GM23338 (cell line): ENCODE measurements around the gene MORN2. TPM values are rescaled to one million over a fixed set of nuclear protein-coding genes. Genes with fewer than 3 reads are reported as not detected.

Experiments used
- ATAC-seq: fragments of 200-7000 bp; cut with Tn5 transposase; 3 replicates; pipeline ENCODE4 v1.9.1; 2020
- DNase-seq: peaks from one replicate; pipeline ENCODE4 v3.0.0-alpha.2; 2015; ENCODE audit warnings: low spot score
- H2AFZ ChIP-seq: fragments of 200-600 bp; sonication (generic); 2 replicates; pipeline ENCODE4 v1.8.0; 2016; ENCODE audit warnings: antibody characterized with exemption, mild to moderate bottlenecking, moderate library complexity
- H3F3A ChIP-seq: fragments of 200-600 bp; sonication (generic); replicated peaks from 2 replicates; pipeline ENCODE4 v1.8.0; 2017; ENCODE audit warnings: antibody characterized with exemption, mixed run types, low read depth
- H3K27ac ChIP-seq: fragments of 200-600 bp; sonication (generic); 2 replicates; pipeline ENCODE4 v1.6.1; 2016; ENCODE audit warnings: low read depth
- H3K27me3 ChIP-seq: fragments of 200-600 bp; sonication (generic); 2 replicates; pipeline ENCODE4 v1.8.0; 2016; ENCODE audit warnings: mild to moderate bottlenecking, mixed run types, moderate library complexity; ENCODE audit not compliant: insufficient read depth
- H3K36me3 ChIP-seq: fragments of 200-600 bp; sonication (generic); 2 replicates; pipeline ENCODE4 v1.8.0; 2016; ENCODE audit warnings: mild to moderate bottlenecking; ENCODE audit not compliant: insufficient read depth
- H3K4me1 ChIP-seq: fragments of 200-600 bp; sonication (generic); 2 replicates; pipeline ENCODE4 v1.8.0; 2016; ENCODE audit warnings: mild to moderate bottlenecking, moderate library complexity; ENCODE audit not compliant: insufficient read depth
- H3K4me2 ChIP-seq: fragments of 200-600 bp; sonication (generic); 2 replicates; pipeline ENCODE4 v1.7.1; 2017; ENCODE audit warnings: mixed run types
- H3K4me3 ChIP-seq: fragments of 200-600 bp; sonication (generic); 2 replicates; pipeline ENCODE4 v1.6.1; 2016; ENCODE audit warnings: mixed run types
- H3K79me2 ChIP-seq: fragments of 200-600 bp; sonication (generic); replicated peaks from 2 replicates; pipeline ENCODE4 v1.8.0; 2017; ENCODE audit warnings: mild to moderate bottlenecking; ENCODE audit not compliant: insufficient read depth
- H3K9me2 ChIP-seq: fragments of 200-600 bp; sonication (generic); 2 replicates; pipeline ENCODE4 v1.8.0; 2017; ENCODE audit not compliant: insufficient read depth
- H4K20me1 ChIP-seq: fragments of 200-600 bp; sonication (generic); replicated peaks from 2 replicates; pipeline ENCODE4 v1.8.0; 2017; ENCODE audit warnings: mild to moderate bottlenecking; ENCODE audit not compliant: insufficient read depth
- H3K27ac Mint-ChIP-seq: 2 replicates; pipeline ENCODE4 v1.8.0; 2020; ENCODE audit warnings: inconsistent platforms, mild to moderate bottlenecking, moderate library complexity, mixed read lengths
- H3K27me3 Mint-ChIP-seq: 3 replicates; pipeline ENCODE4 v1.8.0; 2022; ENCODE audit warnings: low read depth, mild to moderate bottlenecking, moderate library complexity, mixed read lengths, inconsistent platforms; ENCODE audit not compliant: insufficient read depth, poor library complexity
- H3K36me3 Mint-ChIP-seq: 3 replicates; pipeline ENCODE4 v1.8.0; 2021; ENCODE audit warnings: low read depth, mild to moderate bottlenecking, inconsistent platforms, moderate library complexity, mixed read lengths
- H3K4me1 Mint-ChIP-seq: 3 replicates; pipeline ENCODE4 v1.8.0; 2020; ENCODE audit warnings: mild to moderate bottlenecking, inconsistent platforms, mixed read lengths
- H3K4me3 Mint-ChIP-seq: 3 replicates; pipeline ENCODE4 v1.8.0; 2021; ENCODE audit warnings: moderate library complexity, mild to moderate bottlenecking, inconsistent platforms, mixed read lengths
- H3K9me3 Mint-ChIP-seq: 3 replicates; pipeline ENCODE4 v1.8.0; 2020; ENCODE audit warnings: moderate library complexity, mild to moderate bottlenecking, inconsistent platforms, mixed read lengths
- NANOG ChIP-seq: IDR thresholded peaks from 2 replicates; pipeline ENCODE4 v1.6.1; 2016; ENCODE audit warnings: antibody characterized with exemption, borderline replicate concordance
- ZNF114 ChIP-seq: fragments of 250-450 bp; sonication (Bioruptor Pico); IDR thresholded peaks from 2 replicates; pipeline ENCODE4 v1.5.0; 2020; ENCODE audit warnings: mild to moderate bottlenecking, moderate library complexity
- polyA plus RNA-seq: library from polyadenylated mRNA; unstranded; fragments of >200 nt; fragmentation: Nextera tagmentation; extraction: Ambion mirVana; gene quantifications from 2 replicates; pipeline ENCODE4 v1.2.1, GENCODE V29; 2016
- total RNA-seq: library from RNA; depleted of rRNA; stranded (reverse); fragments of >200 nt; shearing (Covaris generic); gene quantifications from 2 replicates; pipeline ENCODE4 v1.2.3, GENCODE V29; 2014
- TF ChIP-seq, protein P1 (sequence below): IDR thresholded peaks from one replicate; pipeline ENCODE4 v1.6.1; 2018; ENCODE audit warnings: antibody characterized with exemption; ENCODE audit not compliant: unreplicated experiment
- TF ChIP-seq, protein P2 (sequence below): IDR thresholded peaks from 2 replicates; pipeline ENCODE4 v1.6.1; 2016; ENCODE audit warnings: antibody characterized with exemption
- TF ChIP-seq, protein P3 (sequence below), 2 experiments: fragments of 200-600 bp in 1 of 2; sonication (generic) in 1 of 2; conservative IDR thresholded peaks; 2 replicates each; pipeline versions ENCODE4 v1.5.1 to v1.6.1; 2016 to 2017; ENCODE audit warnings: antibody characterized with exemption in 2 of 2, low read depth in 2 of 2, mild to moderate bottlenecking in 2 of 2, moderate library complexity in 1 of 2

MORN2 gene
- total and polyA plus RNA-seq, 2 experiments from 2014 or later = 7.6 to 45.2 TPM

DNA sequence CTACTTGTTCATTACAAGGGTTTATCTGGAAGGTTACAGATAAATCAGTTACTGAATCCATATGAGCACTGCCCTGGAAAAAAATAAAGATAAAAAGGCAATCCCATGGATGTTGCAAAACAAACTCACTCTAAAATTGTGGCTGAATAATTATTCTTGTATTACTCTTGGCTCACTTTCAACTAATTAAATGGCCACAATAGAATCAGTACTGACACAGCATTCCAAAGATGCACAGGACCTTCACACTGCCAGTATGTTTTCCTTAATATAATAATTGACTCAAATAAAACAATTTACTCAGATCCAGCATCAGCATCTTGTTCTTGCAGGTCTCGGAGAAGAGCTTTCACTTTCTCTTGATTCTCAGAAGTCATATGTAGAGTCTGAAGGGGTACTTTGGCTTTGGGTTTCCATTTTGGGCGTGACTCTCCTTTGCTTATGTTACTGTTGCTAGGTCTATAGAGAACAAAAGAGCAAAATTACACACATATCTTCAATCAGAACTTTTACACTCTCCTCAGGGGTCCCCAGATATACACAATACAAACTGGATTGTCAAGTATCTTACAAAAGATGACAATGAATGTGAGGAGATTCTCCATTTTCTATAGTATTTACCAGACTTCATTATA is 12.6 kb upstream of the MORN2 start (continued):
- TF ChIP-seq, protein P1, sequence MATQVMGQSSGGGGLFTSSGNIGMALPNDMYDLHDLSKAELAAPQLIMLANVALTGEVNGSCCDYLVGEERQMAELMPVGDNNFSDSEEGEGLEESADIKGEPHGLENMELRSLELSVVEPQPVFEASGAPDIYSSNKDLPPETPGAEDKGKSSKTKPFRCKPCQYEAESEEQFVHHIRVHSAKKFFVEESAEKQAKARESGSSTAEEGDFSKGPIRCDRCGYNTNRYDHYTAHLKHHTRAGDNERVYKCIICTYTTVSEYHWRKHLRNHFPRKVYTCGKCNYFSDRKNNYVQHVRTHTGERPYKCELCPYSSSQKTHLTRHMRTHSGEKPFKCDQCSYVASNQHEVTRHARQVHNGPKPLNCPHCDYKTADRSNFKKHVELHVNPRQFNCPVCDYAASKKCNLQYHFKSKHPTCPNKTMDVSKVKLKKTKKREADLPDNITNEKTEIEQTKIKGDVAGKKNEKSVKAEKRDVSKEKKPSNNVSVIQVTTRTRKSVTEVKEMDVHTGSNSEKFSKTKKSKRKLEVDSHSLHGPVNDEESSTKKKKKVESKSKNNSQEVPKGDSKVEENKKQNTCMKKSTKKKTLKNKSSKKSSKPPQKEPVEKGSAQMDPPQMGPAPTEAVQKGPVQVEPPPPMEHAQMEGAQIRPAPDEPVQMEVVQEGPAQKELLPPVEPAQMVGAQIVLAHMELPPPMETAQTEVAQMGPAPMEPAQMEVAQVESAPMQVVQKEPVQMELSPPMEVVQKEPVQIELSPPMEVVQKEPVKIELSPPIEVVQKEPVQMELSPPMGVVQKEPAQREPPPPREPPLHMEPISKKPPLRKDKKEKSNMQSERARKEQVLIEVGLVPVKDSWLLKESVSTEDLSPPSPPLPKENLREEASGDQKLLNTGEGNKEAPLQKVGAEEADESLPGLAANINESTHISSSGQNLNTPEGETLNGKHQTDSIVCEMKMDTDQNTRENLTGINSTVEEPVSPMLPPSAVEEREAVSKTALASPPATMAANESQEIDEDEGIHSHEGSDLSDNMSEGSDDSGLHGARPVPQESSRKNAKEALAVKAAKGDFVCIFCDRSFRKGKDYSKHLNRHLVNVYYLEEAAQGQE = no peak
- TF ChIP-seq, protein P2, sequence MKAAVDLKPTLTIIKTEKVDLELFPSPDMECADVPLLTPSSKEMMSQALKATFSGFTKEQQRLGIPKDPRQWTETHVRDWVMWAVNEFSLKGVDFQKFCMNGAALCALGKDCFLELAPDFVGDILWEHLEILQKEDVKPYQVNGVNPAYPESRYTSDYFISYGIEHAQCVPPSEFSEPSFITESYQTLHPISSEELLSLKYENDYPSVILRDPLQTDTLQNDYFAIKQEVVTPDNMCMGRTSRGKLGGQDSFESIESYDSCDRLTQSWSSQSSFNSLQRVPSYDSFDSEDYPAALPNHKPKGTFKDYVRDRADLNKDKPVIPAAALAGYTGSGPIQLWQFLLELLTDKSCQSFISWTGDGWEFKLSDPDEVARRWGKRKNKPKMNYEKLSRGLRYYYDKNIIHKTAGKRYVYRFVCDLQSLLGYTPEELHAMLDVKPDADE = no peak

DNA sequence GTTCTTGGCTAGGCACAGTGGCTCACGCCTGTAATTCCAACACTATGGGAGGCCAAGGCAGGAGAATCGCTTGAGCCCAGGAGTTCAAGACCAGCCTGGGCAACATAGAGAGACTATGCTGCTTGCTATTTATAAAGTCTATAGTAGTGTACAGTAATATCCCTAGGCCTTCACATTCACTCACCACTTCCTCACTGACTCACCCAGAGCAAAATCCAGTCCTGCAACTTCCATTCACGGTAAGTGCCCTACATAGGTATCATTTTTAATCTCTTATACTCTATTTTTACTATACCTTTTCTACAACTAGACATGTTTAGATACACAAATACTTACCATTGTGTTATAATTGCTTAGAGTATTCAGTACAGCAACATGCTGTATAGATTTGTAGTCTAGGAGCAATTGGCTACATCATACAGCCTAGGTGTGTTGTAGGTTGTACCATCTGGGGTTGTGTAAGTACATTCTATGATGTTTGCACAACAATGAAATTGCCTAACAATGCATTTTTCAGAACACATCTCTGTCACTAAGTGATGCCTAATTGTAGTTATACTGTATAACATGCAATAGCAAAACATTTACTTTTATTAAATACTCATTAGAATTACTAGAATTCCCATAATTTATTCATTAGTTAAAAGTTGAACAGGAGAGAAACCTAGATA is 8.9 kb upstream of the MORN2 start:
- Histone ChIP-seq H3F3A (no peaks in the 10 kb centered on the region), H4K20me1 (peaks cover 3% of the 10 kb centered on the region), H3K4me3 (no peak overlapping the region), H3K27me3 (no peaks in the 10 kb centered on the region), H2AFZ (no peak overlapping the region), H3K79me2 (peaks cover 32% of the 10 kb centered on the region), H3K36me3 (peaks cover 8% of the 10 kb centered on the region; the same call in 1 of the 2 replicates), H3K27ac (no peak overlapping the region), H3K9me2 (no peaks in the 10 kb centered on the region), H3K4me2 (no peak overlapping the region), H3K4me1 (no peaks in the 10 kb centered on the region)
- Mint-ChIP-seq H3K27ac (no peak overlapping the region), H3K4me1 (no peaks in the 10 kb centered on the region), H3K9me3 (peaks cover 2% of the 10 kb centered on the region; the same call in 2 of the 3 replicates), H3K27me3 (no peaks in the 10 kb centered on the region), H3K36me3 (peaks cover 13% of the 10 kb centered on the region), H3K4me3 (no peak overlapping the region)
- ATAC-seq (no peak), DNase-seq (no peak)
- TF ChIP-seq, protein P3, sequence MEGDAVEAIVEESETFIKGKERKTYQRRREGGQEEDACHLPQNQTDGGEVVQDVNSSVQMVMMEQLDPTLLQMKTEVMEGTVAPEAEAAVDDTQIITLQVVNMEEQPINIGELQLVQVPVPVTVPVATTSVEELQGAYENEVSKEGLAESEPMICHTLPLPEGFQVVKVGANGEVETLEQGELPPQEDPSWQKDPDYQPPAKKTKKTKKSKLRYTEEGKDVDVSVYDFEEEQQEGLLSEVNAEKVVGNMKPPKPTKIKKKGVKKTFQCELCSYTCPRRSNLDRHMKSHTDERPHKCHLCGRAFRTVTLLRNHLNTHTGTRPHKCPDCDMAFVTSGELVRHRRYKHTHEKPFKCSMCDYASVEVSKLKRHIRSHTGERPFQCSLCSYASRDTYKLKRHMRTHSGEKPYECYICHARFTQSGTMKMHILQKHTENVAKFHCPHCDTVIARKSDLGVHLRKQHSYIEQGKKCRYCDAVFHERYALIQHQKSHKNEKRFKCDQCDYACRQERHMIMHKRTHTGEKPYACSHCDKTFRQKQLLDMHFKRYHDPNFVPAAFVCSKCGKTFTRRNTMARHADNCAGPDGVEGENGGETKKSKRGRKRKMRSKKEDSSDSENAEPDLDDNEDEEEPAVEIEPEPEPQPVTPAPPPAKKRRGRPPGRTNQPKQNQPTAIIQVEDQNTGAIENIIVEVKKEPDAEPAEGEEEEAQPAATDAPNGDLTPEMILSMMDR (conservative IDR thresholded peaks at IDR 0.05; ENCODE audit: low read depth in 2 of 2) = no peak
- no peak for TF ChIP-seq ZNF114 (CRISPR knock-in tag)
- no peak for TF ChIP-seq NANOG
